GM12878 (cell line): ENCODE measurements around the gene IGF1R. TPM values are rescaled to one million over a fixed set of nuclear protein-coding genes. Genes with fewer than 3 reads are reported as not detected.

Experiments used
- ATAC-seq: fragments of 200-7000 bp; cut with Tn5 transposase; 3 replicates; pipeline ENCODE4 v1.9.1; 2020; ENCODE audit warnings: mild to moderate bottlenecking, moderate library complexity
- BruUV-seq: library from RNA; stranded (reverse); fragments of 400-500 nt; replicated peaks from 2 replicates; lab custom pipeline; 2021; lab: Mats Ljungman, UMichigan
- CTCF ChIA-PET: fragments of 300-600 bp; sonication (Branson Sonifier 250); formaldehyde crosslinking; extraction: SDS; loops from one replicate; lab custom pipeline; 2021; ENCODE audit warnings: inconsistent platforms; lab: Yijun Ruan, JAX
- POLR2A ChIA-PET: fragments of 350-600 bp; formaldehyde crosslinking; extraction: SDS; loops from one replicate; lab custom pipeline; 2021; ENCODE audit warnings: inconsistent platforms; lab: Charles Lee
- RAD21 ChIA-PET: fragments of 300-600 bp; sonication (Branson Sonifier 250); formaldehyde crosslinking; loops from one replicate; lab custom pipeline; 2023; ENCODE audit warnings: antibody characterized with exemption; ENCODE audit not compliant: unreplicated experiment; lab: Charles Lee
- SMC1A ChIA-PET: fragments of 300-600 bp; sonication (Branson Sonifier 250); formaldehyde crosslinking; loops from one replicate; lab custom pipeline; 2023; ENCODE audit not compliant: unreplicated experiment, uncharacterized antibody; lab: Charles Lee
- DNase-seq: peaks from one replicate; pipeline ENCODE4 v3.0.0-alpha.2; 2011; ENCODE audit warnings: low read depth, low spot score
- FAIRE-seq: peaks from 3 replicates; lab custom pipeline; 2011; peaks lifted over from hg19 to GRCh38; lab: Jason Lieb, UNC
- H2AFZ ChIP-seq: 2 replicates; pipeline ENCODE4 v1.6.0; 2011; ENCODE audit warnings: low read depth, low read length, control low read depth; ENCODE audit not compliant: control insufficient read depth
- H3K27ac ChIP-seq: 2 replicates; pipeline ENCODE4 v1.5.1; 2011; ENCODE audit warnings: control low read depth; ENCODE audit not compliant: control insufficient read depth, insufficient read depth
- H3K27me3 ChIP-seq, 2 experiments: replicated peaks in 1 of 2; 2 replicates each; pipeline versions ENCODE4 v1.6.0 to v1.6.1; 2011; ENCODE audit warnings: low read length in 1 of 2; ENCODE audit not compliant: control insufficient read depth in 2 of 2, insufficient read depth in 2 of 2
- H3K36me3 ChIP-seq, 2 experiments: 2 replicates each; pipeline ENCODE4 v1.5.1; 2011; ENCODE audit warnings: low read length in 1 of 2; ENCODE audit not compliant: control insufficient read depth in 2 of 2, insufficient read depth in 2 of 2
- H3K4me1 ChIP-seq: 2 replicates; pipeline ENCODE4 v1.6.1; 2011; ENCODE audit warnings: mild to moderate bottlenecking, low read length, moderate library complexity, mixed read lengths; ENCODE audit not compliant: control insufficient read depth, insufficient read depth
- H3K4me2 ChIP-seq: 2 replicates; pipeline ENCODE4 v1.6.0; 2011; ENCODE audit warnings: control low read depth; ENCODE audit not compliant: control insufficient read depth, insufficient read depth
- H3K4me3 ChIP-seq: fragments of 200-600 bp; sonication (generic); 2 replicates; pipeline ENCODE4 v1.5.1; 2016
- H3K79me2 ChIP-seq: 2 replicates; pipeline ENCODE4 v1.6.0; 2011; ENCODE audit warnings: low read length; ENCODE audit not compliant: control insufficient read depth, insufficient read depth
- H3K9ac ChIP-seq: 2 replicates; pipeline ENCODE4 v1.8.0; 2011; ENCODE audit warnings: low read length, control low read depth, mixed read lengths; ENCODE audit not compliant: control insufficient read depth, insufficient read depth
- H3K9me3 ChIP-seq: replicated peaks from 3 replicates; pipeline ENCODE4 v1.5.1; 2011; ENCODE audit warnings: mild to moderate bottlenecking, low read length; ENCODE audit not compliant: control insufficient read depth, insufficient read depth
- H4K20me1 ChIP-seq: 2 replicates; pipeline ENCODE4 v1.6.0; 2011; ENCODE audit not compliant: control insufficient read depth, insufficient read depth
- IRF4 ChIP-seq: IDR thresholded peaks from 2 replicates; pipeline ENCODE4 v1.6.1; 2011; ENCODE audit warnings: low read depth, low read length
- MEF2A ChIP-seq: IDR thresholded peaks from 2 replicates; pipeline ENCODE4 v1.6.1; 2011; ENCODE audit warnings: low read depth, mild to moderate bottlenecking, low read length, moderate library complexity; ENCODE audit not compliant: insufficient read depth
- PRDM15 ChIP-seq: fragments of 450-650 bp; formaldehyde crosslinking; IDR thresholded peaks from 2 replicates; pipeline ENCODE4 v1.4.0; 2020; ENCODE audit warnings: mild to moderate bottlenecking, moderate library complexity
- RELB ChIP-seq: fragments of 450-650 bp; IDR thresholded peaks from 2 replicates; pipeline ENCODE4 v1.6.1; 2017; ENCODE audit warnings: low read depth, mild to moderate bottlenecking, moderate library complexity
- YBX1 ChIP-seq: fragments of 450-650 bp; IDR thresholded peaks from 2 replicates; pipeline ENCODE4 v1.6.1; 2016; ENCODE audit warnings: antibody characterized with exemption
- ZNF207 ChIP-seq: fragments of 450-650 bp; IDR thresholded peaks from 2 replicates; pipeline ENCODE4 v1.6.1; 2014; ENCODE audit warnings: antibody characterized with exemption, mild to moderate bottlenecking, borderline replicate concordance
- ZNF592 ChIP-seq: fragments of 450-650 bp; IDR thresholded peaks from 2 replicates; pipeline ENCODE4 v1.6.1; 2017; ENCODE audit warnings: mild to moderate bottlenecking, moderate library complexity
- WGBS: methylation state at CpG from one replicate; pipeline ENCODE4 v1.1.6; 2016; ENCODE audit warnings: low lambda C conversion rate; ENCODE audit not compliant: insufficient replicate concordance, insufficient coverage; ENCODE audit errors: missing lambda C conversion rate; 5-methylcytosine and 5-hydroxymethylcytosine counted together
- in situ Hi-C: fragments of 300-500 bp; cut with MboI; formaldehyde crosslinking; loops from 9 replicates; pipeline ENCODE4 v1.14.3; 2018; ENCODE audit warnings: mixed read lengths
- intact Hi-C: fragments of 100-400 bp; cut with micrococcal nuclease; formaldehyde crosslinking; loops from one replicate; pipeline ENCODE4 v1.14.2; 2022; ENCODE audit not compliant: unreplicated experiment
- polyA plus RNA-seq, 11 experiments: library from polyadenylated mRNA; depleted of rRNA in 4 of 11; unstranded in 6 of 11; stranded (reverse) in 5 of 11; fragments of >200 nt; fragmentation: Nextera tagmentation in 4 of 11; fragmentation: Illumina TruSeq in 1 of 11; extraction: Ambion mirVana in 4 of 11; extraction: Trizol in 1 of 11; gene quantifications; 1 replicate in 1 of 11; 2 replicates in 10 of 11; pipeline versions ENCODE4 v1.2.1 to v1.2.3, GENCODE V29; 2011 to 2016; ENCODE audit warnings: inconsistent platforms in 2 of 11, missing spikeins in 2 of 11, low read depth in 1 of 11
- total RNA-seq, 4 experiments: library from RNA; depleted of rRNA in 3 of 4; stranded (reverse); fragments of >200 nt in 3 of 4; fragmentation: Illumina TruSeq in 1 of 4; extraction: Trizol in 1 of 4; gene quantifications; 2 replicates each; pipeline versions ENCODE4 v1.2.1 to v1.2.3, GENCODE V29; 2013 to 2021

Gene IGF1R
- total and polyA plus RNA-seq, 10 of the 15 experiments (the other 5 are each of a cell fraction or from before 2014, with no cell fraction given), result 0.03 to 2.7 (median 0.66) TPM

GRCh38 chr15:98678484-98678883 lies 30.1 kb downstream of the IGF1R start:
- TF ChIP-seq ZNF592, result no peak
- TF ChIP-seq PRDM15 (CRISPR knock-in tag), result no peak
- no peak for TF ChIP-seq RELB
- TF ChIP-seq MEF2A, result no peak
- no peak for TF ChIP-seq IRF4
- no peak for TF ChIP-seq YBX1
- no peak for TF ChIP-seq ZNF207
- ChIA-PET POLR2A (no interaction called here), CTCF (interaction anchor here (0.7 to 1.4 kb wide), 3 partner anchors 17 to 203 kb away, joined by 3 read pairs; no protein-coding TSS in a partner anchor), SMC1A (no interaction called here), RAD21 (no interaction called here)
- H3K4me2 ChIP-seq, result no peak overlapping the region
- H3K27me3 ChIP-seq, result no peaks in the 10 kb centered on the region
- no peak overlapping the region for H3K9ac ChIP-seq
- H3K4me1 ChIP-seq, result no peaks in the 10 kb centered on the region
- no peak for FAIRE-seq
- H3K79me2 ChIP-seq, result no peaks in the 10 kb centered on the region
- DNase-seq, result no peak
- 51% methylated on average over 7 of the region's 7 CpGs for WGBS
- no peak overlapping the region for H3K4me3 ChIP-seq
- H2AFZ ChIP-seq, result no peak overlapping the region
- ATAC-seq, result no peak
- intact Hi-C loops (no loop called here), in situ Hi-C loops (no loop called here)
- H3K27ac ChIP-seq, result no peak overlapping the region
- H4K20me1 ChIP-seq, result no peaks in the 10 kb centered on the region
- BruUV-seq, result no TSS peak
- H3K9me3 ChIP-seq, result no peaks in the 10 kb centered on the region
- no peaks in the 10 kb centered on the region for H3K36me3 ChIP-seq
